Measurements from ENCODE around the gene GREB1.

DNA sequence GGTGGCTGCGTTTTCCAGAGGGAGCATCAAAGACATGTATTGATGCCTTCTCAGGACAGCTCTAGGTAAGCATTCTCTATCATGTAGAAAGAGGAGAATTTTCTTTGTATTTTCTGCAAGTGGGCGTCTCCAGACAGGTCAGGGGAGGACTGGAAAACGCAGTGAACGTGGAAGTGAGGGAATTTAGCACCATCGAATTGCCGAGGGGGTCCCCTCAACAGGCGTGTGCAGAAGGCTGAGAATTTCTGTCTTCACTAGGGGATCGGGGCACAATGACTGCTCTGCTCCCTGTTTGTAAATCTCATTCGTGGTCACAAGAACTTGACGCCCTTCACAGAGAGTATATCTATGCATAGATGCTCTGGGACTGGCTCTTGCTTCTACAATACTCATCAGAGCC is 141.1 kb downstream of the GREB1 start:
- TF ChIP-seq, protein P1, sequence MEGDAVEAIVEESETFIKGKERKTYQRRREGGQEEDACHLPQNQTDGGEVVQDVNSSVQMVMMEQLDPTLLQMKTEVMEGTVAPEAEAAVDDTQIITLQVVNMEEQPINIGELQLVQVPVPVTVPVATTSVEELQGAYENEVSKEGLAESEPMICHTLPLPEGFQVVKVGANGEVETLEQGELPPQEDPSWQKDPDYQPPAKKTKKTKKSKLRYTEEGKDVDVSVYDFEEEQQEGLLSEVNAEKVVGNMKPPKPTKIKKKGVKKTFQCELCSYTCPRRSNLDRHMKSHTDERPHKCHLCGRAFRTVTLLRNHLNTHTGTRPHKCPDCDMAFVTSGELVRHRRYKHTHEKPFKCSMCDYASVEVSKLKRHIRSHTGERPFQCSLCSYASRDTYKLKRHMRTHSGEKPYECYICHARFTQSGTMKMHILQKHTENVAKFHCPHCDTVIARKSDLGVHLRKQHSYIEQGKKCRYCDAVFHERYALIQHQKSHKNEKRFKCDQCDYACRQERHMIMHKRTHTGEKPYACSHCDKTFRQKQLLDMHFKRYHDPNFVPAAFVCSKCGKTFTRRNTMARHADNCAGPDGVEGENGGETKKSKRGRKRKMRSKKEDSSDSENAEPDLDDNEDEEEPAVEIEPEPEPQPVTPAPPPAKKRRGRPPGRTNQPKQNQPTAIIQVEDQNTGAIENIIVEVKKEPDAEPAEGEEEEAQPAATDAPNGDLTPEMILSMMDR (conservative IDR thresholded peaks at IDR 0.05; ENCODE audit: low read depth, low read length), result no peak
- no peak for TF ChIP-seq EZH2 (IDR thresholded peaks at IDR 0.05; ENCODE audit: low read length, unreplicated experiment)
